WERI-Rb-1 (cell line): ENCODE measurements around the gene FRMPD4.

Source experiments
- DNase-seq: peaks from one replicate; pipeline ENCODE4 v3.0.0-alpha.2; 2020
- H3K27ac ChIP-seq: fragments of 250-450 bp; sonication (Bioruptor Pico); 2 replicates; pipeline ENCODE4 v1.5.1; 2020; ENCODE audit warnings: mild to moderate bottlenecking, moderate library complexity
- H3K27me3 ChIP-seq: fragments of 250-450 bp; sonication (Bioruptor Pico); 2 replicates; pipeline ENCODE4 v1.5.1; 2021; ENCODE audit warnings: mild to moderate bottlenecking, low read depth, moderate library complexity; ENCODE audit not compliant: insufficient read depth, severe bottlenecking
- H3K36me3 ChIP-seq: fragments of 250-450 bp; sonication (Bioruptor Pico); 2 replicates; pipeline ENCODE4 v1.5.1; 2020; ENCODE audit warnings: mild to moderate bottlenecking, moderate library complexity
- H3K4me3 ChIP-seq: 2 replicates; pipeline ENCODE4 v1.5.1; 2011; ENCODE audit warnings: low read depth, mild to moderate bottlenecking, control low read depth, low read length
- H3K9me3 ChIP-seq: fragments of 250-450 bp; sonication (Bioruptor Pico); 2 replicates; pipeline ENCODE4 v1.5.1; 2021; ENCODE audit warnings: mild to moderate bottlenecking, moderate library complexity; ENCODE audit not compliant: severe bottlenecking
- TF ChIP-seq, protein P1 (sequence below): IDR thresholded peaks from 2 replicates; pipeline ENCODE4 v1.5.1; 2011; ENCODE audit warnings: low read depth, mild to moderate bottlenecking, control low read depth, inconsistent platforms, low read length

FRMPD4 gene

DNA sequence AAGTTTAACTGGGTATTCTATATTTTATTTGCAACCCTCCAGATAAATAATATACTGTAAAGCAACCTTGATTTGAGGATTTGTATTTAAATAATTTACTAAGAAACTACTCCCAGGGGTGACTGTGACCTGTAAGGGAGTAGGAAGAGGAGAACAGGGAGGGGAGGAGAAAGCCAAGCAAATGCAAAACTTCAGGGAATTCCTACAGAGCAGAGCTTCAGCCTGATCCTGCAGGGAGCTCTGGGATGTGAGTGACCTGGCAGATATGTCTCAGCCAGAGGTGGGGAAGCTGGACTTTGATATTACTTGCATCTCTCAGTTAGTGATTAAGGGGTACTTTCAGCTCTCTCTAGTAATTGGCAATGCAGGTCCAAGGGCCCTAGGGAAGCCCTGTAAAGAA lies 302.0 kb downstream of the FRMPD4 start:
- no peak for DNase-seq
- peaks cover 53% of the 10 kb centered on the region for H3K27me3 ChIP-seq
- no peak overlapping the region for H3K27ac ChIP-seq
- no peaks in the 10 kb centered on the region for H3K36me3 ChIP-seq
- H3K4me3 ChIP-seq, result no peak overlapping the region
- H3K9me3 ChIP-seq, result no peaks in the 10 kb centered on the region
- TF ChIP-seq, protein P1, sequence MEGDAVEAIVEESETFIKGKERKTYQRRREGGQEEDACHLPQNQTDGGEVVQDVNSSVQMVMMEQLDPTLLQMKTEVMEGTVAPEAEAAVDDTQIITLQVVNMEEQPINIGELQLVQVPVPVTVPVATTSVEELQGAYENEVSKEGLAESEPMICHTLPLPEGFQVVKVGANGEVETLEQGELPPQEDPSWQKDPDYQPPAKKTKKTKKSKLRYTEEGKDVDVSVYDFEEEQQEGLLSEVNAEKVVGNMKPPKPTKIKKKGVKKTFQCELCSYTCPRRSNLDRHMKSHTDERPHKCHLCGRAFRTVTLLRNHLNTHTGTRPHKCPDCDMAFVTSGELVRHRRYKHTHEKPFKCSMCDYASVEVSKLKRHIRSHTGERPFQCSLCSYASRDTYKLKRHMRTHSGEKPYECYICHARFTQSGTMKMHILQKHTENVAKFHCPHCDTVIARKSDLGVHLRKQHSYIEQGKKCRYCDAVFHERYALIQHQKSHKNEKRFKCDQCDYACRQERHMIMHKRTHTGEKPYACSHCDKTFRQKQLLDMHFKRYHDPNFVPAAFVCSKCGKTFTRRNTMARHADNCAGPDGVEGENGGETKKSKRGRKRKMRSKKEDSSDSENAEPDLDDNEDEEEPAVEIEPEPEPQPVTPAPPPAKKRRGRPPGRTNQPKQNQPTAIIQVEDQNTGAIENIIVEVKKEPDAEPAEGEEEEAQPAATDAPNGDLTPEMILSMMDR, result no peak

DNA sequence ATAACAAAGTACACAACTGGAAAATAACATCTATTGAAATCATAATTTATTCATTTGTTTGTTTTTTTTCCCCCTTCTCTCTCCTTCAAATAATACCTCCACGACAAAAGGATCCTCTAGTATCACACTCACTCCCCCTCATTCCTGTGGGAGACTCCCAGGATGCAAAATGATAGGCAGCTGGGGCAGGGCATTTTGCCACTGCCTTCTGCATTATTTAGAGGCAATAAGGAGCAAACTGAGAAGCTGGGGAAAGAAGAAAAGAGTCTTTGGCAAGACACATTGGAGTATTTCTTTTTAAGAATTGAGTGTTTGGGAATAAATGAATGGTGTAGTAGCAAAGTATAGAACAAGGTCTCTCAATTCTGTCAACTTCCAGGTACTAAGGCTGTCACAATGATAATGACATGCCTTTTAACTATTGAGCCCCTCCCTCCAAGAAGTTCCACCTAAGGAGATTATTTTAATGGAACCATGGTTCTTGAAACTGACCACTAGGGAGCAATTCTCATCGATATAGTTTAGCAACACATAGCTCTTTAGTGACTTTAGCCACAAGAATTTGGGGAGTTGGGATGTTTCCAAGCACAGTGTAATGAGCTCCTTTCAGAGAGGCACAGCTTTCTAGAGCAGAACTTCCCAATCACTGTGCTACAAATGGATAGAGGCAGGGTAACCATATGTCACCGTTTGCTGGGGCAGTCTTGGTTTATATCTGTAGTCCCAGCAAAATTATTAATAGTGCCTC lies 303.3 kb downstream of the FRMPD4 start:
- DNase-seq, result no peak
- TF ChIP-seq, protein P1, result no peak
- no peaks in the 10 kb centered on the region for H3K9me3 ChIP-seq
- no peaks in the 10 kb centered on the region for H3K36me3 ChIP-seq
- peaks cover 42% of the 10 kb centered on the region for H3K27me3 ChIP-seq
- H3K4me3 ChIP-seq, result no peak overlapping the region
- no peak overlapping the region for H3K27ac ChIP-seq

DNA sequence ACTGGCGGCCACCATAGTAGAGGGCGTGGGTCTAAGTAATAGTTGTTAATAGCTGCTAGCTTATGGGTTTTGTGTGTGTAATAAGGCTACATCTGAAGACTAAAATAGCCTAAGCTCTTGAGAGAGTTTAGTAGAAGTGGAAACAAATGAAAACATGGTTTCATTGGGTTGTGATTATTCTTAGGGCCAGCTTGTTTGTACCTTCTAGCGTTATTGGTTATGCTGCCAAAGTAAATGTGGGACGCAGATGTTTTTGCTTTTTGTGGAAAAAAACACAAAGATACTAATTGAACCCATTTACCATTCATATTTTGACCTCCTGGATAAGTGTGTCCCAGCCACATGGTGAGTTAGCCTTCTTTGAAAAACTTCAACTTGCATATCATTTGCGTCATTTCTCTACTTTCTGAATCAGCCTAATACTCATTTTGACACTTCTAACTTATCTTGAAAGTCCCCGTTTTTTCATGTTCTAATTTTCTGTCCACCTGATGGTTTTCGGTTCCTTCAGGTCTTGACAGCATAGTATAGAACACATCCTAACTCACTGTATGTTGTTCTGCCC lies 305.3 kb downstream of the FRMPD4 start:
- no peak overlapping the region for H3K27ac ChIP-seq
- no peak overlapping the region for H3K4me3 ChIP-seq
- TF ChIP-seq, protein P1, result no peak
- H3K27me3 ChIP-seq, result peaks cover 43% of the 10 kb centered on the region
- H3K9me3 ChIP-seq, result no peaks in the 10 kb centered on the region
- no peak for DNase-seq
- H3K36me3 ChIP-seq, result no peaks in the 10 kb centered on the region

DNA sequence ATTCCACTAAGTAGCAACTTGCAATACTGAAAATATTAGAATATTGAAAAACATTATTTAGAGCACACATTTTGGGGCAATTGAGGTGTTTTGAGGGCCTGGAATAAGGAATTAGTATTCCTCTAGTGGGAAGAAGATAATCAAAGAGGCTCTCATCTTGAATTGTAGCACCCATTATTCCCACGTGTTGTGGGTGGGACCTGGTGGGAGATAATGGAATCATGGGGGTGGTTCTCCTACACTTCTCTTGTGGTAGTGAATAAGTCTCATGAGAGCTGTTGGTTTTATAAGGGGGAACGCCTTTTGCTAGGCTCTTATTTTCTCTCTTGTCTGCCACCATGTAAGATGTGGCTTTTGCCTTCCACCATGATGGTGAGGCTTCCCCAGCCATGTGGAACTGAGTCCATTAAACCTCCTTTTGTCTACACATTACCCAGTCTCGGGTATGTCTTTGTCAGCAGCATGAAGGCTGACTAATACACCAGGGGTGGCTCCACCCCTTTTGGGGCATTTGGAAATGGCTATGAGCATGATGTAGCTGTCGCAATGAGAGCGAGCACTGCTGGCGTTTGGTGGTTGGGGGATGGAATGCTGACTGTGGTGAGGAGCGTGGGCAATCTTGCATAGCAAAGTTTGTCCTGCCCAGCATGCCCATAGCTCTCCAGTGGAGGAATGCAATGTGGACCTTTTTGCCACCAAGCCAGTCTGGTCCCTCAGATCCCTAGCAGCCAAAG lies 308.2 kb downstream of the FRMPD4 start:
- Histone ChIP-seq H3K27ac (no peak overlapping the region), H3K9me3 (no peaks in the 10 kb centered on the region), H3K4me3 (no peak overlapping the region), H3K36me3 (no peaks in the 10 kb centered on the region), H3K27me3 (peaks cover 38% of the 10 kb centered on the region)
- TF ChIP-seq, protein P1, result no peak
- DNase-seq, result no peak

DNA sequence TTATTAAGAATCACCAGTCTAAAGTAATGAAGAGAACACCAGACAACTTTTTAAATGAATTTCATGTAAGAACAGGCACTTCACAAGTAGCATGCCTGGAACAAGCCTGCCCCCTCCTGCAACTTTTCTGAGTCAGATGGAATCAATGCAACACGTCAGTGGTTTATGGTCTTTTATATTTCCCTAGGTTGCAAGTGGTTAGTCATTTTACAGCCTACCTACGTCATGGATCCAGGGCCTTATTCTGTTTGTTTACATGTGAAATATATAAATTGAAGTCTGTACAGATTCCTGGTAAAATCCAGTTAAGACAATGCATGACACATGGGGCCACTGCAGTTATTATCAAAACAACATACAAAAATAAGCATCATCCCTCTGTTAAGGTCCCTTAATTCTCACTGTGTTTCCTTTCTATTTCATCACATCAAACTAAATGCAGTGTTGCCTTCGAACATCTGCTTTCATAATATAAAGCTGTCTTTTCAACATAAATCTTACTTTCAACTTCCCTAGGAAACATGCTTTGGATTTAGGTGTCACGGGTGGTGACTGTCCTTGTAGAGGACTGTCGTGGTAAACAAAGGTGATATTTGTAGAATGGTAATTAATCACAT lies 309.3 kb downstream of the FRMPD4 start:
- Histone ChIP-seq H3K27ac (no peak overlapping the region), H3K27me3 (peaks cover 40% of the 10 kb centered on the region), H3K36me3 (no peaks in the 10 kb centered on the region), H3K9me3 (no peaks in the 10 kb centered on the region), H3K4me3 (no peak overlapping the region)
- DNase-seq, result no peak
- TF ChIP-seq, protein P1, result no peak
